Body of pancreas (tissue), 4 donors: Measurements from ENCODE around the gene USP24. TPM values are rescaled to one million over a fixed set of nuclear protein-coding genes. Genes with fewer than 3 reads are reported as not detected.

Experiments used
- ATAC-seq: fragments of 150-250 bp; one replicate; pipeline ENCODE4 v1.9.1; 2016
- DNase-seq, 4 donors: peaks; one replicate each; pipeline ENCODE4 v3.0.0-alpha.2; 2019
- H3K27ac ChIP-seq, 4 donors: fragments of 200-600 bp; sonication (generic); 1 replicate in 3 of 4; 2 replicates in 1 of 4; pipeline versions ENCODE4 v1.5.1 to v1.6.1; 2016 to 2019; ENCODE audit warnings: mild to moderate bottlenecking in 1 of 4, mixed read lengths in 1 of 4, moderate library complexity in 1 of 4
- H3K27me3 ChIP-seq, 2 donors: fragments of 200-600 bp; sonication (generic); one replicate each; pipeline ENCODE4 v1.6.0; 2016; ENCODE audit warnings: mild to moderate bottlenecking in 1 of 2
- H3K36me3 ChIP-seq, 2 donors: fragments of 200-600 bp; sonication (generic); replicated peaks in 1 of 2; 2 replicates each; pipeline ENCODE4 v1.5.1; 2016; ENCODE audit warnings: low read depth in 2 of 2; ENCODE audit not compliant: insufficient read depth in 1 of 2
- H3K4me1 ChIP-seq: fragments of 200-600 bp; sonication (generic); one replicate; pipeline ENCODE4 v1.6.0; 2016
- H3K4me3 ChIP-seq, 2 donors: fragments of 200-600 bp; sonication (generic); 1 replicate in 1 of 2; 2 replicates in 1 of 2; pipeline ENCODE4 v1.5.1; 2016 to 2019
- H3K9me3 ChIP-seq, 3 donors: fragments of 200-600 bp; sonication (generic); 1 replicate in 2 of 3; 2 replicates in 1 of 3; pipeline ENCODE4 v1.5.1; 2016
- CTCF ChIP-seq, 7 experiments: fragments of 450-650 bp in 4 of 7; fragments of 200-600 bp in 3 of 7; sonication (generic) in 3 of 7; IDR thresholded peaks; one replicate each; pipeline ENCODE4 v1.5.1; 2016 to 2019; ENCODE audit warnings: antibody characterized with exemption in 7 of 7
- POLR2A ChIP-seq, 3 donors: fragments of 450-650 bp; IDR thresholded peaks; one replicate each; pipeline ENCODE4 v1.6.1; 2016; ENCODE audit warnings: antibody characterized with exemption in 3 of 3, mild to moderate bottlenecking in 2 of 3
- WGBS, 2 donors: methylation state at CpG; one replicate each; pipeline ENCODE4 v1.1.5; 2017; 5-methylcytosine and 5-hydroxymethylcytosine counted together
- intact Hi-C: fragments of 100-400 bp; cut with DNase I; formaldehyde crosslinking; loops from one replicate; pipeline ENCODE4 v1.15.1; 2023
- total RNA-seq, 2 donors: library from RNA; depleted of rRNA; stranded (reverse); fragments of >200 nt; gene quantifications; one replicate each; pipeline ENCODE4 v1.1.0, GENCODE V29; 2016

USP24 gene
- total RNA-seq, 2 donors from 2014 or later = 28.3 to 68.6 TPM

GRCh38 chr1:55049271-55049913, 165.8 kb downstream of the USP24 start:
- intact Hi-C loops = no loop called here
- Histone ChIP-seq H3K27me3 (no peaks in the 10 kb centered on the region), H3K9me3 (no peaks in the 10 kb centered on the region), H3K27ac (no peak overlapping the region), H3K4me1 (no peaks in the 10 kb centered on the region), H3K36me3 (no peaks in the 10 kb centered on the region), H3K4me3 (no peak overlapping the region)
- DNase-seq (no peak), ATAC-seq (no peak)
- 80 to 88% methylated on average over 5 to 9 of the region's 9 CpGs for WGBS, 2 donors
- TF ChIP-seq POLR2A (IDR thresholded peaks at IDR 0.05) = no peak
- TF ChIP-seq CTCF (IDR thresholded peaks at IDR 0.05) = no peak

DNA sequence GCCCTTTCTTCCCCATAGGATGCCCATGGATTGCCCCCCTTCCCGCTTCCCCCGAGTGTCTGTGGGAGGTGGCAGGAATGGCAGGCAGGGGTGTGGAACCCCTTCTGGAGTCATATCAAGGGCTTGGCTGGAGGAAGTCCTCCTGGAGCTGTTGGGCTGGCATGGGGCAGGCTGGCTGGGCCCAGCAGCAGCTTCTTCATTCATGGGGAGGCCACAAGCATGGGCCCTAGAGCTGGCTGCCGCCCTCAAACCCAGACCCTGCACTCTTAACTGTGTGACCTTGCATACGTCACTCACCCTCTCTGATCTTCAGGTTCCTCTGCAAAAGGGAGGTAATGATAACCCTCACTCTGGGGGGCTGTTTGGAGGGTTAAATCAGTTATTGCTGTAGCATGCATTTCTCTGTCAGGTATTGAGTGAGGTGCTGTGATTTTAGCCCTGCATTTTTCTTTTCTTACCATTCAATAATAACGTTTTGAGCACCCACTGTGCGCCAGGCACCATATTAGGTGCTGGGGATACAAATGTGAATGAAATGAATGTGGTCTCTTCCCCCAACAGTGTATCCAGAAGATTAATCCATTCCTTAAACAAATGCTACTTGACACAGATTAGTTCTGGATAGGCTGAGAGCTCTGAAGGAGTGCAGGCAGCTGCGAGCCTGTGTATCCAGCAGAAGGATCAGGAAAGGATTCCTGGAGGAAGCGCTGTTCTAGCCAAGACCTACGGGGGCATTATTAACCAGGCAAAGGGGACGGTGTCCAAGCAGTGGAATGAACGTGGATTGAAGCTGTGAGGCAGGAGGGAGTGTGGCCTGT, 166.5 kb downstream of the USP24 start:
- DNase-seq = no peak
- H3K27me3 ChIP-seq = no peaks in the 10 kb centered on the region
- H3K9me3 ChIP-seq = no peaks in the 10 kb centered on the region
- H3K4me3 ChIP-seq = no peak overlapping the region
- H3K27ac ChIP-seq = no peak overlapping the region
- no peaks in the 10 kb centered on the region for H3K4me1 ChIP-seq
- no peaks in the 10 kb centered on the region for H3K36me3 ChIP-seq
- intact Hi-C loops = no loop called here
- TF ChIP-seq POLR2A (IDR thresholded peaks at IDR 0.05) (no peak), CTCF (IDR thresholded peaks at IDR 0.05) (no peak)
- 87 to 88% methylated on average over 11 of the region's 11 CpGs for WGBS, 2 donors
- ATAC-seq = no peak

DNA sequence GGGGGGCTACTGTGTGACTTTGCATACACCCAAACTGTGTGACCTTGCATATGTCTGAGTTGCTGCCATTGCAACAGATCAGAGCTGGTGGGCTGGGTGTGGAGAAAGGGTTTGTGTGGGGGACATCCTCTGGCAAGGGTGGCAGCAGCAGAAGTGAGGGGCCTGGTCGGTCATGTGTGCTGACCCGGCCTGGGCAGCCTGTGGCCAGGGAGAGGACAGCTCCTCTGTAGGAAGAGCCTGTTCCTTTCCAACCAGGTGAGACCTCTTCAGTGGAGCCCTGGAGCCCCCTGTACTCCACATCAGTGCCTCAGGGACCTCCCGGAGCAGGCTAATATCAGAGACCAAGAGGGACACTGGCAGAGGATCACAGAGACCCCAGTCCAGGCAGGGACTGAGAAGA, 167.6 kb downstream of the USP24 start:
- no peaks in the 10 kb centered on the region for H3K9me3 ChIP-seq
- WGBS, 2 donors = 88 to 93% methylated on average over 3 of the region's 3 CpGs

GRCh38 chr1:55046871-55047270, 168.3 kb downstream of the USP24 start:
- no peak for TF ChIP-seq POLR2A (IDR thresholded peaks at IDR 0.05)
- TF ChIP-seq CTCF (IDR thresholded peaks at IDR 0.05) = no peak
- DNase-seq (no peak), ATAC-seq (no peak)
- no peaks in the 10 kb centered on the region for H3K36me3 ChIP-seq
- no peak overlapping the region for H3K4me3 ChIP-seq
- H3K27ac ChIP-seq = no peak overlapping the region
- intact Hi-C loops = no loop called here
- 75 to 81% methylated on average over 4 of the region's 4 CpGs for WGBS, 2 donors
- no peaks in the 10 kb centered on the region for H3K9me3 ChIP-seq
- no peaks in the 10 kb centered on the region for H3K27me3 ChIP-seq
- no peaks in the 10 kb centered on the region for H3K4me1 ChIP-seq

More for the DNA sequence above, 167.6 kb downstream of the USP24 start:
- ATAC-seq (no peak), DNase-seq (no peak)
- Histone ChIP-seq H3K36me3 (no peaks in the 10 kb centered on the region), H3K27ac (no peak overlapping the region), H3K4me3 (no peak overlapping the region), H3K27me3 (no peaks in the 10 kb centered on the region), H3K4me1 (no peaks in the 10 kb centered on the region)
- TF ChIP-seq POLR2A (IDR thresholded peaks at IDR 0.05) (no peak), CTCF (IDR thresholded peaks at IDR 0.05) (no peak)
- intact Hi-C loops = no loop called here
